Activated T-cell treated with anti-CD3 and anti-CD28 coated beads for 24 hours (primary cell): ENCODE measurements around the gene ZFP36.

Experiments
- DNase-seq: peaks from one replicate; pipeline ENCODE4 v3.0.0-alpha.2; 2020; ENCODE audit warnings: low read depth

ZFP36 gene

DNA sequence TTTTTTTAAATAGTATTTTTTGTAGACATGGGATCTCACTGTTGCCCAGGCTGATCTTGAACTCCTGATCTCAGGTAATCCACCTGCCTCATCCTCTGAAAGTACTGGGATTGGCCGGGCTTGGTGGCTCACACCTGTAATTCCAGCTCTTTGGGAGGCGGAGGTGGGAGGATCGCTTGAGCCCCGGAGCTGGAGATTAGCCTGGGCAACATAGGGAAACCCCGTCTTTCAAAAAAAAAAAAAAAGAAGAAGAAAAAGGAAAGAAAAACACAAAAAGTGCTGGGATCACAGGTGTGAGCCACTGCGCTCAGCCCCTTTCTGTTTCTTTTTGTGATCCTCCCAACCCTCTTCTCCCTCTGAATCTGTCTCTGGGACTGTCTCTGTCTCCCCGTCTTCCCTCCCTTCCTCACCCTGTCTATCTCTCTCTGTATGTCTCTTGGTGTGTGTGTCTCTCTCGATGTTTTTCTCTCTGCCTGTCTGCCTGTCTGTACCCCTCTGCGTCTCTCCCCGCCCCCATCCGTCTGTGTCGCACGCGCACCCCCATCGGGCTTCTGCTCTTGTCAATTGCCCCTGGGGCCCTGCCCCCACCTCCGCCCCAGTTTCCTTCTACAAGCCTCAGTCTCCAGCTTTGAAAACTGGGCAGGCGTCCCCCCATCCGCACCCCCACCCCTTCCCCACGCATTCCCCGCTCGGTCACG lies 540 bp upstream of the ZFP36 start:
- peak; percentile 78 for DNase-seq

DNA sequence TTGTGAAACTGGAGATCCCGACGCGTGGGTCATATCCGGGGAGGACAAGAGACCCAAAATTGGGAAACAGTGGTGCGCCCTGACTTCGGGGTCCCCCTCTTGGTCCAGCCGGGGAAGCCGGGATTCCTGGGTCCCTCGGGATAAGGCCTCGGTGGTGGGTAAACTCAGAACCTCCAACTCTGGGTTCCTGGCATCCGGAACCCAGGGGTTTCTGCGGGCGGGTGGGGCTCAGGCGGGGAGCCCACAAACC lies 688 bp downstream of the ZFP36 start:
- DNase-seq = no peak

DNA sequence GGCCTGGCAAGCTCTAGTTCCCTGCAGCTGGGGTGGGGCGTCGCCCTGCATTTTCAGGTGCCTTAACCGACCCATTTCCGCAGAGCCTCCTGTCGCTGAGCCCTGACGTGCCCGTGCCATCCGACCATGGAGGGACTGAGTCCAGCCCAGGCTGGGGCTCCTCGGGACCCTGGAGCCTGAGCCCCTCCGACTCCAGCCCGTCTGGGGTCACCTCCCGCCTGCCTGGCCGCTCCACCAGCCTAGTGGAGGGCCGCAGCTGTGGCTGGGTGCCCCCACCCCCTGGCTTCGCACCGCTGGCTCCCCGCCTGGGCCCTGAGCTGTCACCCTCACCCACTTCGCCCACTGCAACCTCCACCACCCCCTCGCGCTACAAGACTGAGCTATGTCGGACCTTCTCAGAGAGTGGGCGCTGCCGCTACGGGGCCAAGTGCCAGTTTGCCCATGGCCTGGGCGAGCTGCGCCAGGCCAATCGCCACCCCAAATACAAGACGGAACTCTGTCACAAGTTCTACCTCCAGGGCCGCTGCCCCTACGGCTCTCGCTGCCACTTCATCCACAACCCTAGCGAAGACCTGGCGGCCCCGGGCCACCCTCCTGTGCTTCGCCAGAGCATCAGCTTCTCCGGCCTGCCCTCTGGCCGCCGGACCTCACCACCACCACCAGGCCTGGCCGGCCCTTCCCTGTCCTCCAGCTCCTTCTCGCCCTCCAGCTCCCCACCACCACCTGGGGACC lies 1.2 kb downstream of the ZFP36 start:
- no peak for DNase-seq

DNA sequence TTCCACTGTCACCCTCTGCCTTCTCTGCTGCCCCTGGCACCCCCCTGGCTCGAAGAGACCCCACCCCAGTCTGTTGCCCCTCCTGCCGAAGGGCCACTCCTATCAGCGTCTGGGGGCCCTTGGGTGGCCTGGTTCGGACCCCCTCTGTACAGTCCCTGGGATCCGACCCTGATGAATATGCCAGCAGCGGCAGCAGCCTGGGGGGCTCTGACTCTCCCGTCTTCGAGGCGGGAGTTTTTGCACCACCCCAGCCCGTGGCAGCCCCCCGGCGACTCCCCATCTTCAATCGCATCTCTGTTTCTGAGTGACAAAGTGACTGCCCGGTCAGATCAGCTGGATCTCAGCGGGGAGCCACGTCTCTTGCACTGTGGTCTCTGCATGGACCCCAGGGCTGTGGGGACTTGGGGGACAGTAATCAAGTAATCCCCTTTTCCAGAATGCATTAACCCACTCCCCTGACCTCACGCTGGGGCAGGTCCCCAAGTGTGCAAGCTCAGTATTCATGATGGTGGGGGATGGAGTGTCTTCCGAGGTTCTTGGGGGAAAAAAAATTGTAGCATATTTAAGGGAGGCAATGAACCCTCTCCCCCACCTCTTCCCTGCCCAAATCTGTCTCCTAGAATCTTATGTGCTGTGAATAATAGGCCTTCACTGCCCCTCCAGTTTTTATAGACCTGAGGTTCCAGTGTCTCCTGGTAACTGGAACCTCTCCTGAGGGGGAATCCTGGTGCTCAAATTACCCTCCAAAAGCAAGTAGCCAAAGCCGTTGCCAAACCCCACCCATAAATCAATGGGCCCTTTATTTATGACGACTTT lies 2.0 kb downstream of the ZFP36 start:
- no peak for DNase-seq

DNA sequence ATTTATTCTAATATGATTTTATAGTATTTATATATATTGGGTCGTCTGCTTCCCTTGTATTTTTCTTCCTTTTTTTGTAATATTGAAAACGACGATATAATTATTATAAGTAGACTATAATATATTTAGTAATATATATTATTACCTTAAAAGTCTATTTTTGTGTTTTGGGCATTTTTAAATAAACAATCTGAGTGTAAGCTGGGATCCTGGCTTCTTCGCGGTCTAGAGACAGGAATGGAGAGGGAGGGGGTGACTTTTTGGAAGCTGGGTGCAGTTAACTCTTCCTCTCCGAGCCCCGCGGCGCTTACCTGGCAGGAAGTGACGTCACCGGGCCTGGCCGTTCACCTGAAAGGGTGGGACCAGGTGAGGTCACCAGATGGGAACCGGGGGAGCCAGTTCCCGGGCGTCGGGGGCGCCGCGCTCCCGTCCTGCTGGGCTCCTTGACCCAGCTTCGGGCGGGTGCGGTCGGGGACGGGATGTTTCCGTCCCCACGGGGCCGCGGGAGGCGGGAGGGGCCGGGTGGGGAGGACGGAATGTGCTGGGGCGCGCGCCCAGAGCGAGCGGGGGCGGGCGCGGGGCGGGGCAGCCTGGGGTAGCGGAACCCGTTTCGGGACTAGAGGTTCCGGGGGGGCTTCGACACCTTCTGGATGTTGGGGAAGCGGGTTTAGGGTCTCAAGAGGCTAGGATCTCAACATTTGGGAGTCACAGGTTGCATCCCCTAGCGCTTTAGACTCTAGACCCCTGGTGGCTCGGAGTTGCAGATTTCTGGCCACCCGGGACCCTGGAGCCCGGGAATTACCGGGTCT lies 2.8 kb downstream of the ZFP36 start:
- DNase-seq = peak; percentile 65

DNA sequence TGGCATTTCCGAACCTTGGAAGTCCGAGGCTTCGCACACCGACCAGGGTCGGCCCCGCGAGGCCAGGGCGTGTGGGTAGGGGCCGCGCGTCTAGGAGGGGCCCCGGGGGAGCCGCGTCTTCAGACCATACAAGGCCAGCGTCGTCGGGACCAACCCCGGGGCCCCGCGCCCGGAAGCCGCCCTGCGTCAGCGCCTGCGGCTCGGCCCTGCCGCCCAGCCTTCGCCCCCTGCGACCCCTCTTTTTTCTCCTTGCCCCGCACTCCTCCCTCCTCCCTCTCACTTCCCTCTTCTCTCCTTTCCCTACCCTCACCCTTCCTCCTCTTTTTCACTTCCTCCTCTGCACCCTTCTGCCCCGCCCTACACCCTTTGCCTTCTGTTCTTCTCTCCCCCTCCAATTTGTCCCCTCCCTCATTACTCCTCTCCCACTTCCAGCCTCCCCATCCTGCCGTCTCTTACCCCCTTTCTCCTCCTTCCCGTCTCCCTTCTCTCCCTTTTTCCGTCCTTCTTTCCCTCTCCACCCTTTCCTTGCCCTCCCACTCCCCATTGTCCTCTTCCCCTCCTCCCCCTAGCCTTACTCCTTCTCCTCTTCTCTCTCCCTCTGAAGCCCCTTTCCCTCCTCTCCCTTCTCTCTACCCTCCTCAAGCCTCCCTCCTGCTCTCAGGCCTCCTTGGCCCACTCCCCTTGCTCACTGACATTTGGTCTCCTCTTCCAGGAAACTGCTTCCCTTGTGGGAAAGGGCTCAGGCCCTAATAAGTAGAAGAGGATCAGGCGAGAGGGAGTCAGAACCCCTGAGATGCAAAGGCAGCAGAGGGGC lies 3.6 kb downstream of the ZFP36 start:
- DNase-seq = no peak

DNA sequence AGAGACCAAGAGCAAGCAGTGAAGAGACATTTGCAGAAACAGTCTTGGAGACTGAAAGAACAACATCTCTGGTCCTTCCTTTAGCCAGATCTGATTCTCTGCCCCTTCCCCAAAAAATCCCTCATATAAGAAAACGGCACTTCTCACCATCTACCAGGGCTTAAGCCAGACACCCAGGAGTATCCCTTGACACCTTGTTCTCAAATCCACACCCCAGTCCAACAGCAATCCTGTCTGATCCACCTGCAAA lies 4.1 kb downstream of the ZFP36 start:
- no peak for DNase-seq

DNA sequence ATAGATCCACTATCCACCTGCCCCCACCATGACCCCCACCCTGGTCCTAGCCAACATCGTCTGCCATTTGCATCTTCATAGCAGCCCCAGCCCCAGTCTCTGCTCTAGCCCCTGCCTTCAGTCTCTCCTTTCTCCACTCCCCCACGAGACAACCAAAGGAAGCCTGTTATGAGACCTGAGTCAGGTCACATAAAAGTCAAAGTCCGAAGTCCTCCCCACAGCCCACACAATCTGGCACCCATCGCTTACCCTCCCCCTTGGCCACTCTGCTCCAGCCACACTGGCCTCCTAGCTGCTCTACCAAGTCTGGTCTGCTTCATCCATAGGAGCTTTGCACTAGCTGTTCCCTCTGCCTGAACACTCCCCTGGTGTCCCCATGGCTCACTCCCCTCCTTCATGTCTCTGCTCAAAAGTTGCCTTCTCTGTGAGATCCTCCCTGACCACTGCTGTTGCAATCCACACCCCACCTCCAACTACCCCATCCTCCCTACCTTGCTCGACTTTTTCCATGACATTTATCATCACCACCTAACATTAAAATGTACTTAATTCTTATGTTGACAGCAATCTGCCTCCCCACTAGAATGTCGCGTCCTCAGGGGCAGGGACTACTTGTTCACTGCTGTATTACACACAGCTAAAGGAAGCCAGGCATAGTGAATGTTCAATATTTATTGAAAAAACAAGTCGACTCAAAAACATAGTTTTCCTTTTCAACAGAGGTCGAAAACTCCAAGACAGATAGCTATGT lies 4.6 kb downstream of the ZFP36 start:
- DNase-seq = no peak

DNA sequence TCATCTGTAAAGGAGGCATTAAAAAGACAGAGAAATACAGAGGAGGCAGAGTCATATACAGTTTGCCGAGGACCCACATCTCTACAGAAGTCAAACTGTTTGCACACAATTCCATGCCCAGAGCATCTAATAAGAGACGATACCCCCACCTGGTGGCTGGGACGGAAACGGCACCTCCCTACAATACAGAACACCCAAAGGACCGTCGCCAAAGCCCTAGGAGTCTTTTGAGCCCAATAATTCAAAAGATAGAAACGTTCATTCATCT lies 5.1 kb downstream of the ZFP36 start:
- DNase-seq = peak; percentile 84

DNA sequence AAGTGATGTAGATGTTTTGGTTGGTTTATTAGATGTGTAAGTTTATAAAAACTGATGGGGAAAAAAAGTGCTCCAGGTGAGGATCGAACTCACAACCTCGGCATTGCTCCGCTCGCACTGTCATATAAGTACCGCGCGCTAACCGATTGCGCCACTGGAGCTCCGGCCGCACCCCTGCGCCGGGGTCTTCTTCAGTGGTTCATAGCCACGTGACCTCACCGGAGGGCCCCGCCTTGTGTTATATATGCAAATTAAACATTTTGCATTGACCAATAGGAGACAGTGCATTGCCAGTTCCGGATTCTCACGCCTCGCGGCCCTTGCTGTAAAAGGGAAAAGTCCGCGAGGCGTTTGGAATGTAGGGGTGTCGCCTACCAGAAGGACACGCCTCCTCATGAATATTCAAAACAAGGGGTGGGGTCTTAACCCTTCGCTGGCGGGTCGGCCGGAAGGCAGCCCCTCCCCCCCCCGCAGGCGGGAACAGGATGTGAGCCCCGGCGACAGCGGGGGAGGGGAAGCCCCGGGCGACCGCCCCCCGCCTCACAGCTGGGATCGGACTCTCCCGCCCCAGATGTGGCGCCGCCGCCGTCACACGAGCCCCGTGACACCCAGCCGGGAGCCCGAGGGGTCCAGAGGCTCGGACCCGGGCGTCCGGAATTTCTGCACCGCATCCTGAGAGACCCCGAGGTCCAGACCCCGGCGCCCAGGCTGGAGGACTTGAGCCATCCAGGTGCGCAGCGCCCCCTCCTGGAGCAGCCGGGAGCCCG lies 5.6 kb downstream of the ZFP36 start, which contains the start of gene PLEKHG2:
PLEKHG2 (plus strand) TSS at position 570 of the 767 bp plus-strand sequence. CDS start 1,418 bp downstream, outside the sequence.
- DNase-seq = peak; percentile 93

DNA sequence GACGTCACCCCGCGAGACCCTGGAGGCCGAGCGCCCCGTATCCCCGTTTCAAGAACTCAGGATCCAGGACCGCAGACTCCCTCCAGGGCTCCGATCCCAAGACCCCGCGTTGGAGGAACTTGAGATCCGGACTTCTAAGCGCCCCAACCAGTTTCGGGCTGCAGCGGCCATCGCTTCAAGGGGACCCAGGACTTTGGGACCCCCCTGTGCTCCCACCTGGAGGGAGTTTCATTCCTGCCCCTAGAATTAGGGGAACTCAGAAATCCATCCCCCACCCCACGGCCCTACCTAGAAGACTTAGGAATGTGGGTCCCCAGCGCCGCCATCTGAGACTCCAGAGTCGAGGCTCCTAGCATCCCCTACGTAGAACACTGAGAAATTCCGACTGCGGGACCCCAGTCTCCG lies 6.2 kb downstream of the ZFP36 start:
- DNase-seq = no peak

DNA sequence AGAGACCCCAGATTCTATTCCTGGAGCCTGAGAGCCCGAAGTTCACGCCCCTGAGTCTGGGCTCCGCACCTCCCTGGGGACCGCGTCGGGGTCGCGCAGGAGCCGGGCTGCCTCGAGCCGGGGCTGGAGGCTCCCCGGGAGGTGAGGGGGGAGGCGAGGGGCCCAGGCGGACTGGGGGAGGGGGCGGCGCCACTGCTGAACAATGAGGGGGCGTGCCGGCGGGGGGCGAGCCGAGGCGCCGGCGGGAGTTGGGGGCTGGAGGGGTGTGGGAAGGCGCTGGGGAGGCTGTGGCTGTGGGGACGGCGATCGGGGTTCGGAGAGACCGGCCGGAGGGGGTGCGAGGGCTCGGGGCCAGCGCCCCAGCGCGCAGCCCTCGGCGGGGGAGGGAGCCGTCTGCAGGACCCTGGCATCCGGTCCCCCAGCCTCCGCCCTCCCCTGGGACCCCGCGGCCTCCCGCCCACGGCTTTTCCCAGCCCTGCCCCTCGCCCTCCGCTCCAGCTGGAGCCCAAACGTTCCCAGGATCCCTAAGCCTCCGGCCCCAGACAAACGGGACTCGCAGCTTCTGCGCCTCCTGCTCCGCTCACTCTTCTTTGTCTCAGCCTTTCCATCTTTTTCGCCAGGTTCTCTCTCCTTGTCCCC lies 6.7 kb downstream of the ZFP36 start:
- DNase-seq = no peak

DNA sequence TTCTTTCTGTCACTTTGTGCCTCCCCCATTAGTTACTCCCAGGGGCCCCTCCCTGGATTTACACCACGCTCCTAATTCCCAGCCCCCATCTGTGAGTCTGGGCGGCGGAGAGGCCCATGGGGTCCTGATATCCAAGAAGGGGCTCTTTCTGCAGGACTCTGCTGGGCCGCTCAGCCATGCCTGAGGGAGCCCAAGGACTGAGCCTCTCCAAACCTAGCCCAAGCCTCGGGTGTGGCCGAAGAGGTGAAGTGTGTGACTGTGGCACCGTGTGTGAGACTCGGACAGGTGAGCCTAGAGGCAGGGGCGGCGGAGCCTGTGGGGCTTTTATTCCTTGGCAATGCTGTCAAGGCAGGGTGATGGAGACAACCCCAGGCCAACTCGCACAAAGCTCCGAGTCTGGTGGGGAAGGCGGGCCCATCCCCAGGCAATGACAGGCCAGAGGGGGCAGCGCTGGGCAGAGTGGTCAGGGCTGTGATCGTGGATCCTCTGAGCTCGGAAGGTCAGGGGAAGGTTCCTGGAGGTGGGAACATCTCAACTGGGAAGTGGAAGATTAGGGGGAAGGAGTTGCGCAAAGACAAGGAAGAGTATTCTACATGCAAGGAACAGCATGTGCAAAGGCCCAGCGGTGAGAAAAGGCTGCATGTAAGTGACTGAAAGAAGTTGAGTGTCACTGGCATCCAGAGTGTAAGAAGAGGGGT lies 7.4 kb downstream of the ZFP36 start:
- no peak for DNase-seq

DNA sequence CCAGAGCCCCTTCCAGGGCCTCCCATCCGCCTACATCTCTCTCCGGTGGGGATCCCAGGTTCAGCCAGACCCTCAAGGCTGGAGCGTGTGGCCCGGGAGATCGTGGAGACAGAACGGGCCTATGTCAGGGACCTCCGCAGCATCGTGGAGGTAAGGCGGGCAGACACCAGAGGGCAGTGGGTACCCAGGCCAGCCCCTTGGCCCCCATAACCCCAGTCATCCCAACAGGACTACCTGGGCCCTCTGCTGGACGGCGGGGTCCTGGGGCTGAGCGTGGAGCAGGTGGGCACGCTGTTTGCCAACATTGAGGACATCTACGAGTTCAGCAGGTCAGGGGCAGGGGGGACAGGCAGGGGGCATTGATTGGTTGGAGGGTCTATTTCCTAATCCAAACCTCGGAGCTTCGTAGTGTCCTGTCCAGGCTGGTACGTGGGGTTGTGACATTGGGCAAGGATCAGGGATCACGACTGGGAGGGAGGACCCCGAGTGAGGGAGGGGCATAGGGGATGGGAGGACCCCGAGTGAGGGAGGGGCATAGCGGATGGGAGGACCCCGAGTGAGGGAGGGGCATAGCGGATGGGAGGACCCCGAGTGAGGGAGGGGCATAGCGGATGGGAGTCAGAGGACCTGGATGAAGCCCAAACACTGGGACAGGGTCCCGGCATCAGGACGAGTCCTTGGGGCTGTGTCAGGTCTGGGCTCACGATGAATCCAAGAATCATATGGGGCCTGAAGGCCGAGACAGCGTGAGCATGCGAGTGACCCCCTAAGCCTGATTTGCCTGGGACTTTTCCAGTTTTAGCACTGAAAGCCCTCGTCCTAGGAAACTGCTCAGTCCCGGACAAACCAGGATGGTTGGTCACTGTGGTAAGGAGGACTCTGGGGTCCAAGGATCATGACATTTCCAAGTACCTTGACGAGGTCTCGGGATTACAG lies 8.7 kb downstream of the ZFP36 start:
- DNase-seq = no peak

DNA sequence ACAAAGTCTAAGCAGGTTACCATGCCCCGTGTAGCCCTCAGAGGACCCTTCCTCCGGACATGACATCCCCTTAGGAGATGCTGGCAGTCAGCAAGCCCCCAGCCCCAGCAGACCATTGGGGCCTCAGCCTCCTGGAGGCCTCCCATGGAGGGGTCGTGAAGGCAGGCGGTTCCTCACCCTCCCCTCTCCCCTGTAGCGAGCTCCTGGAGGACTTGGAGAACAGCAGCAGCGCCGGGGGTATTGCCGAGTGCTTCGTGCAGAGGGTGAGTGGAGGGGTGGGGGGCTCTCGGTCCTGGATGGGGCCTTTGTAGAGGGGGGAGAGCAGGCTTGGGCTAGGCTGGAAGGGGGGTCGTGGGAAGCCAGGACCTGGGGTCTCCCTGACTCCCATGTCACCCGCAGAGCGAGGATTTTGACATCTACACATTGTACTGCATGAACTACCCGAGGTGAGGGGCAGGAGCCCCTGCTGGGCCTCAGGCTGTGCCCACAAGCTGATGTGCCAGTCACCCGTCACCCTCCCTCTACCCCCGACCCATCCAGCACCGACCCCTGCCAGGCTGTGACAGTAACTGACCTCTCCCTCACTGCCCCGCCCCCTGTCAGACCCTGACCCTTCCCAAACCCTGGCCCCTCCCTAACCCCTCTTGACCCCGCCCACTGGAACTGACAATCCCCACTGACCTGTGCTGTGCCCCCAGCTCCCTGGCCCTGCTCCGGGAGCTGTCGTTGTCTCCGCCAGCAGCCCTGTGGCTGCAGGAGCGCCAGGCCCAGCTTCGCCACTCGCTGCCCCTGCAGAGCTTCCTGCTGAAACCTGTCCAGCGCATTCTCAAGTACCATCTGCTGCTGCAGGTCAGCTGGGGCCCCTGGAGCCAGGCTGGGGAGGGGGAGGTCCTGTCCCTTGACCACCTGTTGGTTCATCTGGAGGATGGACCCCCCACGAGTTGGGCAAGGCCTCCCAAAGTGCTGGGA lies 9.8 kb downstream of the ZFP36 start:
- DNase-seq = no peak

DNA sequence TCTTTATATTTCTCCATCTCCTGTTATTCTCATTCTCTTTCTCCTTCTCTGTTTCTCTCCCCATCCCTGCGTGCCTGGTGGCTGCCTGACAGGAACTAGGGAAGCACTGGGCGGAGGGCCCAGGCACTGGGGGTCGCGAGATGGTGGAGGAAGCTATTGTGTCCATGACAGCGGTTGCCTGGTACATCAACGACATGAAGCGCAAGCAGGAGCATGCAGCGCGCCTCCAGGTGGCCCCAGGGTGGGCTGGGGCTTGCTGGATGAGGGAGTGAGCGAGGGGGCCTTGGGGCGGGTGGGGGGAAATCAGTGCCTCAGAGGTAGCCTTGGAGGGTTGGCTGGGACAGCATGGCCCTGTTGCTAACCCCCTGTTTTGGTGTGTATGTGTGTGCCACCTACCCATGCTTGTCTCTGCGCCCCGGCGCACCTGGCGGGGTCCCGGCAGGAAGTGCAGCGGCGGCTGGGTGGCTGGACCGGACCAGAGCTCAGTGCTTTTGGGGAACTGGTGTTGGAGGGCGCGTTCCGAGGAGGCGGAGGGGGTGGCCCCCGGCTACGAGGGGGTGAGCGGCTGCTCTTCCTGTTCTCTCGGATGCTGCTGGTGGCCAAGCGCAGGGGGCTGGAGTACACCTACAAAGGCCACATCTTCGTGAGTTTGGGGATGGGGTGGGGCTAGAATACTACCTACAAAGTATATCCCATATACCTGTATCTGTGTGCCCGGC lies 11.0 kb downstream of the ZFP36 start:
- DNase-seq = no peak
